PFSK-1 (cell line): ENCODE measurements around the gene SERGEF.

Experiments
- FOXP2 ChIP-seq: optimal IDR thresholded peaks from 2 replicates; pipeline ENCODE3; 2011; ENCODE audit warnings: borderline replicate concordance, control low read depth, inconsistent platforms; ENCODE audit not compliant: insufficient read depth; ENCODE audit errors: extremely low read length, extremely low read depth
- POLR2AphosphoS5 ChIP-seq: IDR thresholded peaks from 2 replicates; pipeline ENCODE4 v1.6.1; 2012; ENCODE audit warnings: low read depth, mild to moderate bottlenecking, control low read depth, low read length, moderate library complexity
- SIN3A ChIP-seq: IDR thresholded peaks from 2 replicates; pipeline ENCODE4 v1.6.1; 2012; ENCODE audit warnings: mild to moderate bottlenecking, low read length, moderate library complexity, borderline replicate concordance; ENCODE audit not compliant: insufficient read depth
- TAF1 ChIP-seq: IDR thresholded peaks from 2 replicates; pipeline ENCODE4 v1.6.1; 2012; ENCODE audit warnings: low read length, control low read depth, borderline replicate concordance; ENCODE audit not compliant: insufficient read depth
- TF ChIP-seq, protein P1 (sequence below), 2 experiments: IDR thresholded peaks; 2 replicates each; pipeline versions ENCODE4 v1.6.1 to v1.8.0; 2011 to 2012; ENCODE audit warnings: low read depth in 2 of 2, low read length in 2 of 2, control low read depth in 1 of 2, inconsistent platforms in 1 of 2, mild to moderate bottlenecking in 1 of 2, moderate library complexity in 1 of 2; ENCODE audit not compliant: insufficient read depth in 1 of 2

The SERGEF gene

DNA sequence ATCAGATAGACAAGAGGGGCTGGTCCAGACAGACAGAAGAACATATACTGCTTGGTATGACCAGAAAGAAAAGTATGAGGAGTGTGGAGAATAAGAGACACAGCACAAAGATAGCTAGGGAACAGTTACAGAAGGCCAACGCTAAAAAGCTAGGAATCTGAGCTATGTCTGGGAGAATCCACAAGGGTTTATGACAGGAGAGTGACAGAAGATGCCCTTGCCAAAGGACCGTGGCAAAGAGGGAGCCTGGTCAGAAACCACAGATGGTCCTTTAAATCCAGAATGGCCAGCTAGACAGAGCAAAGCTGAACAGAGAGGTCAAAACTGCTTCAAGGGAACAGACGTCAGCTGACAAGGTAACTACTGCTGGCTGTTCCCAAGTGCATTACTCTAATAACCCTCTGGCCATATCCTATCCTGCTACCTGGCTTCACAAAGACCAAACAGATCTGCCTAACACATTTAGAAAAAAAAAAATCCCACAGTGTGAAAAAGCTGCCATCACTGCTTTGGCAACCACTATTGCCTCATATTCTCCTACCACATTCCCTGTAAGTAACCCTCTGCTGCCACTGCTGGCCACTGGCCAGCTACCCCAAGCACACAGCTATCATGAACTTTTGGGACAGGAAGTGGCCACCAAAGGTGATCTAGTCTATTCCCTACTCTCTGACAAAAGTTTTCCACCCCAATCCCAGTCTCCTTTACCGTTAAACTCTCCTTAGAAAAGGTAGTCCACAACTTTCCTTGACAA is 7.3 kb downstream of the SERGEF start:
- no peak for TF ChIP-seq FOXP2
- TF ChIP-seq, protein P1, sequence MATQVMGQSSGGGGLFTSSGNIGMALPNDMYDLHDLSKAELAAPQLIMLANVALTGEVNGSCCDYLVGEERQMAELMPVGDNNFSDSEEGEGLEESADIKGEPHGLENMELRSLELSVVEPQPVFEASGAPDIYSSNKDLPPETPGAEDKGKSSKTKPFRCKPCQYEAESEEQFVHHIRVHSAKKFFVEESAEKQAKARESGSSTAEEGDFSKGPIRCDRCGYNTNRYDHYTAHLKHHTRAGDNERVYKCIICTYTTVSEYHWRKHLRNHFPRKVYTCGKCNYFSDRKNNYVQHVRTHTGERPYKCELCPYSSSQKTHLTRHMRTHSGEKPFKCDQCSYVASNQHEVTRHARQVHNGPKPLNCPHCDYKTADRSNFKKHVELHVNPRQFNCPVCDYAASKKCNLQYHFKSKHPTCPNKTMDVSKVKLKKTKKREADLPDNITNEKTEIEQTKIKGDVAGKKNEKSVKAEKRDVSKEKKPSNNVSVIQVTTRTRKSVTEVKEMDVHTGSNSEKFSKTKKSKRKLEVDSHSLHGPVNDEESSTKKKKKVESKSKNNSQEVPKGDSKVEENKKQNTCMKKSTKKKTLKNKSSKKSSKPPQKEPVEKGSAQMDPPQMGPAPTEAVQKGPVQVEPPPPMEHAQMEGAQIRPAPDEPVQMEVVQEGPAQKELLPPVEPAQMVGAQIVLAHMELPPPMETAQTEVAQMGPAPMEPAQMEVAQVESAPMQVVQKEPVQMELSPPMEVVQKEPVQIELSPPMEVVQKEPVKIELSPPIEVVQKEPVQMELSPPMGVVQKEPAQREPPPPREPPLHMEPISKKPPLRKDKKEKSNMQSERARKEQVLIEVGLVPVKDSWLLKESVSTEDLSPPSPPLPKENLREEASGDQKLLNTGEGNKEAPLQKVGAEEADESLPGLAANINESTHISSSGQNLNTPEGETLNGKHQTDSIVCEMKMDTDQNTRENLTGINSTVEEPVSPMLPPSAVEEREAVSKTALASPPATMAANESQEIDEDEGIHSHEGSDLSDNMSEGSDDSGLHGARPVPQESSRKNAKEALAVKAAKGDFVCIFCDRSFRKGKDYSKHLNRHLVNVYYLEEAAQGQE (IDR thresholded peaks at IDR 0.05; ENCODE audit: insufficient read depth in 1 of 2, low read depth in 2 of 2, low read length in 2 of 2), result no peak
- TF ChIP-seq POLR2AphosphoS5, result no peak
- no peak for TF ChIP-seq SIN3A

DNA sequence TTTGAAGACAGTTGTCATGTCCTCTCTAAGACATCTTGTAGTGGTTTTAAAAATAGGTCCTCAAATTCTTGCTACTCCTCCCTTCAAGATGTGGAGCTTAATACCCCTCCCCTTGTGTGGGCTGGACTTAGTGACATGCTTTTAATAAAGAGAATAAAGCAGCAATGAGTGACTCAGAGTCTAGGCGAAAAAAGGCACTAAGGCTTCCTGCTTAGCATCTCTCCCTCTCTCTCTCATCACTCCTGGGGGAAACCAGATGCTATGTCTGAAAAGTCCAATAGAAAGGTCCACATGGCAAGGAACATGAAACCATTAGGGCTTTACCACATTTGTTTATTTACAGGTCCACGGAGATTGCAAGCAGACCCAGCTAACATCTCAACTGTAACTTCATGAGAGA is 11.7 kb downstream of the SERGEF start:
- no peak for TF ChIP-seq SIN3A
- TF ChIP-seq, protein P1 (IDR thresholded peaks at IDR 0.05; ENCODE audit: insufficient read depth in 1 of 2, low read depth in 2 of 2, low read length in 2 of 2), result no peak
- no peak for TF ChIP-seq TAF1
- TF ChIP-seq POLR2AphosphoS5, result no peak
- TF ChIP-seq FOXP2, result no peak

DNA sequence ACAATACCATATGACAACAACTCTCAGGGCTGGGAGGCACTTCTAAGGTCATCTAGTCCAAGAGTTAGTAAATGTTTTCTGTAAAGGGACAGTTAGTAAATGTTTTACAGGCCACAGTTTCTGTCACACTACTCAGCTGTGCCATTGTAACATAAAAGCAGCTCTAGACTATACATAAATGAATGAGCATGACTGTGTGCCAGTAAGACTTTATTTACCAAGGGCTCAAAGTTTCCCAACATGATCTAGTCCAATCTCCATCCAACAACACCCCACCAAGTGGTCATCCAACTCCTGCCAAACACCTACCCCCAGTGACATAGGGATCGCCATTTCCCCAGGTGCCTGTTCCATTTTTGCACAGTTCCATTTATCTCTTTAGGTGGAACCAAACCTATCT is 12.1 kb downstream of the SERGEF start:
- TF ChIP-seq, protein P1 (IDR thresholded peaks at IDR 0.05; ENCODE audit: insufficient read depth in 1 of 2, low read depth in 2 of 2, low read length in 2 of 2), result no peak
- no peak for TF ChIP-seq FOXP2
- no peak for TF ChIP-seq SIN3A
- no peak for TF ChIP-seq POLR2AphosphoS5

DNA sequence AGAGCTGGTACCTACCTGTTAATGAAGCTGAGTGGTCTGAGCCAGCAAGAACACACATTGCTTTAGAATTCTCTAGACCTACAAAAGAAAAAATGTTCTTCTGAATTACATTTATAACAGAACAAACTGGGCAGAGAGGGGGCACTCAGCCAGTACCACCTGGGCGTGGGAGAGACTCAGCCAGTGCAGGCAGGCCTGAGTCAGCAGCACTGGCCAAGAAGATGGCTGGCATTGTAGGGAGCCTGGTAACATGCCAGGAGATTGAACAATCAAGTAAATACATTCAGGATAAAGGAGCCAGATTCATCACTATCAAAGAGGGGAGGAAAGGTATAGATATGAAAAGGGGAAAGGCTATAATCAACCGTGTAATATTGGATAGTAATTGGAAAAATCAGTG is 19.9 kb downstream of the SERGEF start:
- TF ChIP-seq FOXP2, result no peak
- TF ChIP-seq, protein P1 (IDR thresholded peaks at IDR 0.05; ENCODE audit: insufficient read depth in 1 of 2, low read depth in 2 of 2, low read length in 2 of 2), result no peak
- no peak for TF ChIP-seq POLR2AphosphoS5
- no peak for TF ChIP-seq TAF1
- no peak for TF ChIP-seq SIN3A

DNA sequence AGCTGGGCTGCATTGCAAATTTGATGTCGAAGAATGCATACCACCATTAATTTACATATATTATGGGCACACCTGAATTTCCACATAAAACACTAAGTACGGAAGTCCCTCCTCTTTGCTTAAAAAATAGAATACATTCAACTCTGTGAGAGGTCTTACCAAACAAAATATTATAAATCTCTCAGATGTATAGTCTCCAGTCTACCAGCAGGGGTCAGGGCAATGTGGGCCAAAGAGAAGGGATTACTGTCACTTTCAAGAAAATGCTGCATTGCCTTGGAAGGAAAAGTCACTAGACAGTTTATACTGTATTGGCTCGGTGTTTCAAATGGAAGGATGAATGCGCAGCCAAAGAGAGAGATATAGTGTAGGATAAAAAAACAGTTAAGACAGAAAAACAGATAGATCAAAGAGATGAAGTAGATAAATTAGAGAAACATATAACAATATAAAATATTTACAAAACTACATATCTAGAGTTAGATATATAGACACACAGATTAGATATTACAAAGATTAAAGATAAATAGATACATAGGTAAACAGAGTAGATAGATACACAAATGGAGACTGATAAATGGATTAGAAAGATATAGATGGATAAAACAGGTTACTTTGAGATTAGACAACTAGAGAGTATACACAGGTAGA is 20.9 kb downstream of the SERGEF start:
- TF ChIP-seq SIN3A (no peak), FOXP2 (no peak), TAF1 (no peak), POLR2AphosphoS5 (no peak)
- TF ChIP-seq, protein P1 (IDR thresholded peaks at IDR 0.05; ENCODE audit: insufficient read depth in 1 of 2, low read depth in 2 of 2, low read length in 2 of 2), result no peak
